Urinary bladder (tissue), 4 donors: ENCODE results near the gene CLPTM1L. TPM values are rescaled to one million over a fixed set of nuclear protein-coding genes. Genes with fewer than 3 reads are reported as not detected.
"Not testable (repeated sequence)": the region's sequence is repeated elsewhere in the genome, so short reads cannot be mapped to it uniquely, and the experiment has no call there.

Experiments
- DNase-seq: peaks from one replicate; pipeline ENCODE4 v3.0.0-alpha.2; 2015; ENCODE audit errors: extremely low spot score
- H3K27ac ChIP-seq: one replicate; pipeline ENCODE4 v1.5.1; 2013; ENCODE audit warnings: low read depth, mild to moderate bottlenecking, moderate library complexity
- H3K36me3 ChIP-seq: one replicate; pipeline ENCODE4 v1.6.1; 2013; ENCODE audit warnings: mild to moderate bottlenecking, moderate library complexity; ENCODE audit not compliant: insufficient read depth
- H3K4me1 ChIP-seq: one replicate; pipeline ENCODE4 v1.6.1; 2013; ENCODE audit warnings: mild to moderate bottlenecking, moderate library complexity; ENCODE audit not compliant: insufficient read depth
- H3K4me3 ChIP-seq: one replicate; pipeline ENCODE4 v1.5.1; 2013; ENCODE audit warnings: low read depth, low read length
- WGBS: extraction: QIAGEN DNeasy Blood & Tissue Kit; methylation state at CpG from one replicate; pipeline ENCODE4 v1.1.7; 2013; 5-methylcytosine and 5-hydroxymethylcytosine counted together
- polyA plus RNA-seq: library from polyadenylated mRNA; stranded (reverse); fragments of 200-250 nt; gene quantifications from one replicate; pipeline ENCODE4 v1.2.3, GENCODE V29; 2013
- total RNA-seq: library from RNA; depleted of rRNA; stranded (reverse); fragments of >200 nt; gene quantifications from one replicate; pipeline ENCODE4 v1.2.3, GENCODE V29; 2014
- donor health status: healthy with polysubstance abuse.
- donor health status: healthy.

CLPTM1L gene
- total and polyA plus RNA-seq, 2 donors: 72.8 to 85.3 TPM

GRCh38 chr5:1328237-1329110 is 16.4 kb downstream of the CLPTM1L start:
- not testable (repeated sequence) for DNase-seq, H3K36me3 ChIP-seq, H3K4me1 ChIP-seq, H3K27ac ChIP-seq, H3K4me3 ChIP-seq
- 84% methylated on average over 7 of the region's 7 CpGs for WGBS

GRCh38 chr5:1326901-1327756 is 17.8 kb downstream of the CLPTM1L start:
- not testable (repeated sequence) for DNase-seq, H3K4me1 ChIP-seq, H3K36me3 ChIP-seq, H3K27ac ChIP-seq, H3K4me3 ChIP-seq
- WGBS: 50% methylated on average over 6 of the region's 6 CpGs

- 85% methylated on average over 5 of the region's 5 CpGs for WGBS
Measured at GRCh38 chr5:1326532-1326875, 18.4 kb downstream of the CLPTM1L start.

GRCh38 chr5:1325870-1326531 is 18.9 kb downstream of the CLPTM1L start:
- Histone ChIP-seq H3K36me3 (peaks cover 5% of the 10 kb centered on the region), H3K4me3 (no peak overlapping the region), H3K27ac (no peak overlapping the region), H3K4me1 (no peaks in the 10 kb centered on the region)
- 91% methylated on average over 22 of the region's 22 CpGs for WGBS
- no peak for DNase-seq

More at GRCh38 chr5:1326532-1326875, 18.4 kb downstream of the CLPTM1L start:
- not testable (repeated sequence) for H3K27ac ChIP-seq, H3K4me3 ChIP-seq, H3K4me1 ChIP-seq, H3K36me3 ChIP-seq, DNase-seq

- Histone ChIP-seq H3K36me3 (peaks cover 5% of the 10 kb centered on the region), H3K4me3 (no peak overlapping the region), H3K4me1 (no peaks in the 10 kb centered on the region), H3K27ac (no peak overlapping the region)
- WGBS: 92% methylated on average over 17 of the region's 17 CpGs
- no peak for DNase-seq
Measured at GRCh38 chr5:1325191-1325741, 19.6 kb downstream of the CLPTM1L start.

- no peak for DNase-seq
- H3K27ac ChIP-seq: no peak overlapping the region
- no peak overlapping the region for H3K4me3 ChIP-seq
- 92% methylated on average over 17 of the region's 17 CpGs for WGBS
- no peaks in the 10 kb centered on the region for H3K4me1 ChIP-seq
- peaks cover 5% of the 10 kb centered on the region for H3K36me3 ChIP-seq
Measured at GRCh38 chr5:1324719-1325190, 20.1 kb downstream of the CLPTM1L start.

GRCh38 chr5:1324301-1324700 is 20.6 kb downstream of the CLPTM1L start:
- WGBS: 96% methylated on average over 15 of the region's 15 CpGs
- H3K36me3 ChIP-seq: peaks cover 5% of the 10 kb centered on the region
- H3K4me1 ChIP-seq: no peaks in the 10 kb centered on the region
- no peak overlapping the region for H3K27ac ChIP-seq
- DNase-seq: no peak
- H3K4me3 ChIP-seq: no peak overlapping the region

- H3K36me3 ChIP-seq: peaks cover 5% of the 10 kb centered on the region
- 93% methylated on average over 13 of the region's 13 CpGs for WGBS
- no peaks in the 10 kb centered on the region for H3K4me1 ChIP-seq
- no peak for DNase-seq
- no peak overlapping the region for H3K27ac ChIP-seq
- no peak overlapping the region for H3K4me3 ChIP-seq
Measured at GRCh38 chr5:1323803-1324173, 21.1 kb downstream of the CLPTM1L start.

GRCh38 chr5:1322955-1323802 is 21.7 kb downstream of the CLPTM1L start:
- peaks cover 5% of the 10 kb centered on the region for H3K36me3 ChIP-seq
- no peak for DNase-seq
- no peak overlapping the region for H3K27ac ChIP-seq
- no peak overlapping the region for H3K4me3 ChIP-seq
- H3K4me1 ChIP-seq: no peaks in the 10 kb centered on the region
- 86% methylated on average over 24 of the region's 24 CpGs for WGBS

GRCh38 chr5:1322036-1322900 is 22.6 kb downstream of the CLPTM1L start:
- no peak for DNase-seq

GRCh38 chr5:1321576-1321975 is 23.3 kb downstream of the CLPTM1L start:
- 95% methylated on average over 16 of the region's 16 CpGs for WGBS
- no peak for DNase-seq
- H3K36me3 ChIP-seq: peaks cover 5% of the 10 kb centered on the region
- H3K4me1 ChIP-seq: no peaks in the 10 kb centered on the region
- H3K4me3 ChIP-seq: no peak overlapping the region
- no peak overlapping the region for H3K27ac ChIP-seq

More at GRCh38 chr5:1322036-1322900, 22.6 kb downstream of the CLPTM1L start:
- H3K36me3 ChIP-seq: peaks cover 5% of the 10 kb centered on the region
- H3K4me3 ChIP-seq: no peak overlapping the region
- 95% methylated on average over 22 of the region's 22 CpGs for WGBS
- no peaks in the 10 kb centered on the region for H3K4me1 ChIP-seq
- no peak overlapping the region for H3K27ac ChIP-seq
